Astrocyte of the cerebellum (primary cell): ENCODE results near the gene CTIF.

Experiments
- DNase-seq: peaks from one replicate; pipeline ENCODE4 v3.0.0-alpha.2; 2011; ENCODE audit warnings: low read depth
- H3K4me3 ChIP-seq: 2 replicates; pipeline ENCODE4 v1.5.1; 2011; ENCODE audit warnings: mild to moderate bottlenecking, low read depth, low read length, moderate library complexity
- CTCF ChIP-seq: IDR thresholded peaks from 2 replicates; pipeline ENCODE4 v1.5.1; 2012; ENCODE audit warnings: low read length, low read depth, moderate library complexity, mild to moderate bottlenecking; ENCODE audit errors: missing control alignments
- in situ Hi-C: cut with HindIII; loops from 2 replicates; pipeline ENCODE4 v1.10.0; 2017; ENCODE audit warnings: low sequenced_read_pairs

CTIF gene

DNA sequence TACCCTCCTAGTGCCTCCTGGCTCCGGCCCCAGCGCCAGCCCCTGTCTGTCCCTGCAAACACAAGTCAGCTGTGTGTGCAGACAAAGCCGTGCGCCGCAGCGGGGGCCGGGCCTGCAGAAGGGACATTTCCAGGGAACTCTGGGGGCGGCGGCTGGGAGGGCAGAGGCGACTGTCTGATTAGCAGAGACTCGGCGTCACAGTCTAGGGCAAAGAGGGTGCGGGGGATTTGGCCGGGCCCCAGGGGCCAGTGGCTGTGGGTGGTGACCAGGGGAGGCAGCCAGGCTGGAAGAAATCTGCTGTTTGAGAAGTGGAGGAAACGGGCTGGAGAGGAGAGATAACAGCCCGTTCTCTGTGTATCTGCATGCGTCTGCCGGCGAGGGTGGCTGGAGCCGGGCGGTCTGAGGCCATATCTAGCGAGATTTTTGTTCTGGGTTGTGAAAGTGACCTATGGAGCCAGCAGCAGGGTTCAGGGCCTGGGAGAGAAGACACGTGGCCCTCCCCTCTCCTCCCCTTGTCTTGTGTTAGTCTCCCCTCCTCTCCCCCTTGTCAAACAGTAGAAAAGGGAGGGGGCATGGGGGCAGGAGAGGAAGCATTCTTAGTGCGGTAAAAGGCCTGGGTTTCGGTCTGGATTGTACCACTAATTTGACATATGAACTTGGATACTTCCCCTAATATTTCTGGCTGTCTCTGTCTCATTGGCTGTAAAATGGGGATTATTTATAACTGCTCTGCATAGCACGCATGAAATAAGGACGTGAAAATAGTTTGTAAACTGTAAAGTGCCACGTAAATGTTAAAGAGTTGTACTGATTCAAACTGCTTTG, 242.5 kb downstream of the CTIF start:
- TF ChIP-seq CTCF, result no peak
- DNase-seq, result no peak
- no peak overlapping the region for H3K4me3 ChIP-seq
- in situ Hi-C loops, result no loop called here

DNA sequence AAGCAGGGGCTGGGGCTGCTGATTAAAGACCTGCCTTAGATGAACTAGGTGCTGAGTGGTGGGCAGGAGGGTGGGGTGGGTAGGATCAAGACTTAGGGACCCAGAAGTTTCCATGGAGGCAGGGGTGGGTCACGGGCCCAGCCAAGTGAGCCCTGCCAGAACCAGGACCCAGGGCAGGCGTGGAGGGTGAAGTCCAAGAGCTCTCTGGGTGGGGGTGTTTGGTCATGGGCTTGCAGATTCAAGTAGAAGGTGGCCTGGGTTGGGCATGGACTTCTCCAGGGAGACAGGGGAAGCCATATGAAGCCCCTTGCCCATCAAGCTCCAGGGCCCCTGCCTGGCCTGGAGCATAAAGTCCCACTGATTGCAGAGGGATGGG, 243.1 kb downstream of the CTIF start:
- no peak for DNase-seq
- no peak for TF ChIP-seq CTCF
- in situ Hi-C loops, result no loop called here
- H3K4me3 ChIP-seq, result no peak overlapping the region

GRCh38 chr18:48782381-48782861, 243.6 kb downstream of the CTIF start:
- in situ Hi-C loops, result no loop called here
- TF ChIP-seq CTCF, result no peak
- DNase-seq, result no peak
- no peak overlapping the region for H3K4me3 ChIP-seq

GRCh38 chr18:48783616-48784520, 245.0 kb downstream of the CTIF start:
- no peak for TF ChIP-seq CTCF
- in situ Hi-C loops, result no loop called here

GRCh38 chr18:48784656-48785055, 245.8 kb downstream of the CTIF start:
- in situ Hi-C loops, result no loop called here
- DNase-seq, result no peak
- TF ChIP-seq CTCF, result no peak
- H3K4me3 ChIP-seq, result no peak overlapping the region

More at GRCh38 chr18:48783616-48784520, 245.0 kb downstream of the CTIF start:
- DNase-seq, result no peak
- no peak overlapping the region for H3K4me3 ChIP-seq

DNA sequence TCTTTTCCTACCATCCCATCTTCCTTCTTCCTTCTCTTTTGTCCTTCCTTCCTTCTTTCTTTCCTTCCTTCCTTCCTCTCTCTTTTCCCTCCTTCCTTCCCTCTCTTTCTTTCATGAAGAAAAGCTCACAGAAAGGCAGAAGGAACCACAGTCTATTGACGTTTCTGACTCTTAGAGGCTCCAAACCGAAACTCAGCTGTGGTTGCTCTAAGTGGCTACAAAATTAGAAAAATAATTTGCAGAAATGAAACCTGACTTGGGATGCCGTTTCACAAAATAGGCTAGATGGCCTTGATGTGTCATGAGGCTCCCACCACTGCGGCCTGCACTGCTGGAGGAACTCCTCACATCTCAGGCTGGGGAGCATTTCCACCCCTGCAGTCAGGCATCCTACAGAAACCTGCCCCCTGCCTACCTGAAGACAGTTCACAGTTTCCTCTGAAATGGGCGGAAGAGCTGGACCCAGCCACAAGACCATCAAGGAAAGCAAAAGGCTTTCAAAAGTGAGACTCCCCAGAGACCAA, 246.3 kb downstream of the CTIF start:
- H3K4me3 ChIP-seq, result no peak overlapping the region
- DNase-seq, result no peak
- in situ Hi-C loops, result no loop called here
- no peak for TF ChIP-seq CTCF
